Neural cell (in vitro differentiated cells): ENCODE results near the gene NEBL. TPM values are rescaled to one million over a fixed set of nuclear protein-coding genes. Genes with fewer than 3 reads are reported as not detected.

ENCODE experiments used
- H2AFZ ChIP-seq: fragments of 200-600, 300-800 bp; sonication (generic), shearing (Covaris generic); 2 replicates; pipeline ENCODE4 v1.6.0; 2014; ENCODE audit warnings: low read depth, mild to moderate bottlenecking, antibody characterized with exemption, low read length, moderate library complexity
- H3F3A ChIP-seq: fragments of 200-600 bp; shearing (Covaris generic); 2 replicates; pipeline ENCODE4 v1.6.1; 2016; ENCODE audit warnings: mild to moderate bottlenecking, moderate library complexity, mixed read lengths, antibody characterized with exemption, low read length; ENCODE audit not compliant: insufficient read depth, poor library complexity, severe bottlenecking
- H3K27ac ChIP-seq: fragments of 200-600, 300-800 bp; sonication (generic), shearing (Covaris generic); 2 replicates; pipeline ENCODE4 v1.5.1; 2014; ENCODE audit warnings: mild to moderate bottlenecking, low read length, moderate library complexity
- H3K27me3 ChIP-seq: fragments of 300-800, 200-600 bp; sonication (generic), shearing (Covaris generic); 2 replicates; pipeline ENCODE4 v1.6.0; 2014; ENCODE audit warnings: mild to moderate bottlenecking, low read depth, low read length, moderate library complexity; ENCODE audit not compliant: insufficient read depth
- H3K36me3 ChIP-seq: fragments of 300-800, 200-600 bp; sonication (generic), shearing (Covaris generic); 2 replicates; pipeline ENCODE4 v1.5.1; 2014; ENCODE audit warnings: mild to moderate bottlenecking, antibody characterized with exemption, low read length, moderate library complexity; ENCODE audit not compliant: insufficient read depth
- H3K4me2 ChIP-seq: fragments of 300-800, 200-600 bp; sonication (generic), shearing (Covaris generic); 2 replicates; pipeline ENCODE4 v1.6.0; 2014; ENCODE audit warnings: mild to moderate bottlenecking, low read length
- H3K4me3 ChIP-seq: fragments of 300-800, 200-600 bp; sonication (generic), shearing (Covaris generic); 2 replicates; pipeline ENCODE4 v1.5.1; 2014; ENCODE audit warnings: mild to moderate bottlenecking, low read length, moderate library complexity
- H3K79me2 ChIP-seq: fragments of 200-600 bp; shearing (Covaris generic); replicated peaks from 2 replicates; pipeline ENCODE4 v1.6.0; 2014; ENCODE audit warnings: mild to moderate bottlenecking, low read length, moderate library complexity; ENCODE audit not compliant: insufficient read depth
- H3K9ac ChIP-seq: fragments of 300-800, 200-600 bp; sonication (generic), shearing (Covaris generic); 2 replicates; pipeline ENCODE4 v1.6.1; 2016; ENCODE audit warnings: mild to moderate bottlenecking, low read length, mixed read lengths
- H3K9me2 ChIP-seq: fragments of 200-600 bp; shearing (Covaris generic); 2 replicates; pipeline ENCODE4 v1.6.1; 2016; ENCODE audit warnings: mild to moderate bottlenecking, low read length, mixed read lengths; ENCODE audit not compliant: insufficient read depth
- H3K9me3 ChIP-seq: fragments of 200-600, 300-800 bp; sonication (generic), shearing (Covaris generic); 2 replicates; pipeline ENCODE4 v1.6.1; 2016; ENCODE audit warnings: mild to moderate bottlenecking, mixed run types, low read length, moderate library complexity, mixed read lengths
- H4K20me1 ChIP-seq: fragments of 200-600 bp; shearing (Covaris generic); 2 replicates; pipeline ENCODE4 v1.6.1; 2016; ENCODE audit warnings: mild to moderate bottlenecking, mixed run types; ENCODE audit not compliant: insufficient read depth
- EP300 ChIP-seq: fragments of 450-650 bp; conservative IDR thresholded peaks from 2 replicates; pipeline ENCODE4 v1.6.1; 2014; ENCODE audit warnings: antibody characterized with exemption, mild to moderate bottlenecking, moderate library complexity; ENCODE audit not compliant: poor library complexity, severe bottlenecking
- EZH2 ChIP-seq: fragments of 200-600, 300-800 bp; shearing (Covaris generic), sonication (generic); IDR thresholded peaks from 2 replicates; pipeline ENCODE4 v1.6.1; 2014; ENCODE audit warnings: antibody characterized with exemption, low read length, borderline replicate concordance, mild to moderate bottlenecking; ENCODE audit not compliant: insufficient read depth, poor library complexity, severe bottlenecking
- MXI1 ChIP-seq: fragments of 450-650 bp; conservative IDR thresholded peaks from 2 replicates; pipeline ENCODE4 v1.6.1; 2014; ENCODE audit warnings: antibody characterized with exemption, mild to moderate bottlenecking; ENCODE audit not compliant: poor library complexity, severe bottlenecking
- POLR2AphosphoS5 ChIP-seq: IDR thresholded peaks from 2 replicates; pipeline ENCODE4 v1.6.1; 2012
- RAD21 ChIP-seq: fragments of 450-650 bp; conservative IDR thresholded peaks from 2 replicates; pipeline ENCODE4 v1.6.1; 2014; ENCODE audit warnings: antibody characterized with exemption, mild to moderate bottlenecking, moderate library complexity
- SMC3 ChIP-seq: fragments of 450-650 bp; conservative IDR thresholded peaks from 2 replicates; pipeline ENCODE4 v1.6.1; 2014; ENCODE audit warnings: antibody characterized with exemption, mild to moderate bottlenecking, moderate library complexity; ENCODE audit not compliant: poor library complexity
- TAF1 ChIP-seq: IDR thresholded peaks from 2 replicates; pipeline ENCODE4 v1.6.1; 2012; ENCODE audit warnings: low read depth
- polyA plus RNA-seq: library from polyadenylated mRNA; depleted of rRNA; stranded (reverse); fragments of >200 nt; gene quantifications from 2 replicates; pipeline ENCODE4 v1.2.3, GENCODE V29; 2014
- TF ChIP-seq, protein P1 (sequence below): fragments of 450-650 bp; IDR thresholded peaks from 2 replicates; pipeline ENCODE4 v1.5.1; 2014; ENCODE audit warnings: antibody characterized with exemption, mild to moderate bottlenecking, moderate library complexity; ENCODE audit not compliant: poor library complexity, severe bottlenecking
- TF ChIP-seq, protein P2 (sequence below): IDR thresholded peaks from 2 replicates; pipeline ENCODE4 v1.6.1; 2012; ENCODE audit warnings: borderline replicate concordance

Gene NEBL
- polyA plus RNA-seq, 1 donor from 2014 or later = 16.3 TPM

DNA sequence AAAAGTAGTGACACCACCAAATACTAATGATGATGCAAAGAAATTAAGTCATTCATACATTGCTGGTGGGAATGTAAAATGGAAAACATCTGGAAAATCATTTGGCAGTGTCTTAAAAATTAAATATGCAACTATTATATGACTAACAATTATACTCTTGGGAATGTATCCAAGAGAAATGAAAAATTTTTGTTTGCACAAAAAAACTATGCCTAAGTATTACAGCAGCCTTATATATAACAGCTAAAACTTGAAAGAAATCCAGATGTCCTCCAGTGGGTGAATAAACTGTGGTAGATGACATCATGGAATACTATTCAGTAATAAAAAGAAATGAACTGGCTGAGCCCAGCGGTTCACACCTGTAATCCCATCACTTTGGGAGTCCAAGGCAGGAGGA lies 132.0 kb downstream of the NEBL start:
- no peaks in the 10 kb centered on the region for H3K9me2 ChIP-seq
- H3K27me3 ChIP-seq = no peaks in the 10 kb centered on the region
- H3K9me3 ChIP-seq = no peaks in the 10 kb centered on the region
- no peaks in the 10 kb centered on the region for H4K20me1 ChIP-seq
- no peak overlapping the region for H3K9ac ChIP-seq
- H2AFZ ChIP-seq = no peak overlapping the region
- no peak overlapping the region for H3K27ac ChIP-seq
- no peaks in the 10 kb centered on the region for H3K36me3 ChIP-seq
- no peaks in the 10 kb centered on the region for H3K79me2 ChIP-seq
- no peak overlapping the region for H3K4me2 ChIP-seq
- no peaks in the 10 kb centered on the region for H3F3A ChIP-seq
- TF ChIP-seq MXI1 = no peak
- no peak for TF ChIP-seq SMC3
- no peak for TF ChIP-seq TAF1
- no peak for TF ChIP-seq EZH2
- TF ChIP-seq RAD21 = no peak
- TF ChIP-seq, protein P1, sequence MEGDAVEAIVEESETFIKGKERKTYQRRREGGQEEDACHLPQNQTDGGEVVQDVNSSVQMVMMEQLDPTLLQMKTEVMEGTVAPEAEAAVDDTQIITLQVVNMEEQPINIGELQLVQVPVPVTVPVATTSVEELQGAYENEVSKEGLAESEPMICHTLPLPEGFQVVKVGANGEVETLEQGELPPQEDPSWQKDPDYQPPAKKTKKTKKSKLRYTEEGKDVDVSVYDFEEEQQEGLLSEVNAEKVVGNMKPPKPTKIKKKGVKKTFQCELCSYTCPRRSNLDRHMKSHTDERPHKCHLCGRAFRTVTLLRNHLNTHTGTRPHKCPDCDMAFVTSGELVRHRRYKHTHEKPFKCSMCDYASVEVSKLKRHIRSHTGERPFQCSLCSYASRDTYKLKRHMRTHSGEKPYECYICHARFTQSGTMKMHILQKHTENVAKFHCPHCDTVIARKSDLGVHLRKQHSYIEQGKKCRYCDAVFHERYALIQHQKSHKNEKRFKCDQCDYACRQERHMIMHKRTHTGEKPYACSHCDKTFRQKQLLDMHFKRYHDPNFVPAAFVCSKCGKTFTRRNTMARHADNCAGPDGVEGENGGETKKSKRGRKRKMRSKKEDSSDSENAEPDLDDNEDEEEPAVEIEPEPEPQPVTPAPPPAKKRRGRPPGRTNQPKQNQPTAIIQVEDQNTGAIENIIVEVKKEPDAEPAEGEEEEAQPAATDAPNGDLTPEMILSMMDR = no peak
- no peak for TF ChIP-seq POLR2AphosphoS5
- TF ChIP-seq, protein P2, sequence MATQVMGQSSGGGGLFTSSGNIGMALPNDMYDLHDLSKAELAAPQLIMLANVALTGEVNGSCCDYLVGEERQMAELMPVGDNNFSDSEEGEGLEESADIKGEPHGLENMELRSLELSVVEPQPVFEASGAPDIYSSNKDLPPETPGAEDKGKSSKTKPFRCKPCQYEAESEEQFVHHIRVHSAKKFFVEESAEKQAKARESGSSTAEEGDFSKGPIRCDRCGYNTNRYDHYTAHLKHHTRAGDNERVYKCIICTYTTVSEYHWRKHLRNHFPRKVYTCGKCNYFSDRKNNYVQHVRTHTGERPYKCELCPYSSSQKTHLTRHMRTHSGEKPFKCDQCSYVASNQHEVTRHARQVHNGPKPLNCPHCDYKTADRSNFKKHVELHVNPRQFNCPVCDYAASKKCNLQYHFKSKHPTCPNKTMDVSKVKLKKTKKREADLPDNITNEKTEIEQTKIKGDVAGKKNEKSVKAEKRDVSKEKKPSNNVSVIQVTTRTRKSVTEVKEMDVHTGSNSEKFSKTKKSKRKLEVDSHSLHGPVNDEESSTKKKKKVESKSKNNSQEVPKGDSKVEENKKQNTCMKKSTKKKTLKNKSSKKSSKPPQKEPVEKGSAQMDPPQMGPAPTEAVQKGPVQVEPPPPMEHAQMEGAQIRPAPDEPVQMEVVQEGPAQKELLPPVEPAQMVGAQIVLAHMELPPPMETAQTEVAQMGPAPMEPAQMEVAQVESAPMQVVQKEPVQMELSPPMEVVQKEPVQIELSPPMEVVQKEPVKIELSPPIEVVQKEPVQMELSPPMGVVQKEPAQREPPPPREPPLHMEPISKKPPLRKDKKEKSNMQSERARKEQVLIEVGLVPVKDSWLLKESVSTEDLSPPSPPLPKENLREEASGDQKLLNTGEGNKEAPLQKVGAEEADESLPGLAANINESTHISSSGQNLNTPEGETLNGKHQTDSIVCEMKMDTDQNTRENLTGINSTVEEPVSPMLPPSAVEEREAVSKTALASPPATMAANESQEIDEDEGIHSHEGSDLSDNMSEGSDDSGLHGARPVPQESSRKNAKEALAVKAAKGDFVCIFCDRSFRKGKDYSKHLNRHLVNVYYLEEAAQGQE = no peak
- H3K4me3 ChIP-seq = no peak overlapping the region

DNA sequence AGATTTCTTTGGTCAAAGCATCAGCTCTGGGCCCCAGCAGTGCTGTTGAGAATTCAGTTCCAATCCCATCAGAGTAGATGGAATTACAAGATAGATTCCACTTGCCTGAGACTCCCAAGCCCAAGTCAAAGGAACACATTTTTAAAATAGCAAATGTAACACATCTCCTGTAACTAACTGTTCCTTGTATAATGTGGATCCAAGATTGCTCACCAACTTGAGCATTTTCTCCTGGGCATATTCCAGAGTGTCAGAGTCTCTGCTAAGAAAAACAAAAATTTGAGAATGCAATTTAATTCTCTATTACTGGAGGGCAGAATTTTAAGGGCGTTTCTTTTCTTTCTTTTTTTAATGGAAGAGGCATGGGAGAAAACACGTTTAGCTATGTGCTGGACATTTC lies 136.7 kb downstream of the NEBL start:
- no peak for TF ChIP-seq EP300
- no peak for TF ChIP-seq RAD21
- TF ChIP-seq, protein P1 = no peak
- TF ChIP-seq, protein P2 = no peak

More for the DNA sequence above, 136.7 kb downstream of the NEBL start:
- Histone ChIP-seq H3K9me2 (no peaks in the 10 kb centered on the region), H3K4me2 (no peak overlapping the region), H3K27me3 (no peaks in the 10 kb centered on the region), H3K27ac (no peak overlapping the region), H3F3A (no peaks in the 10 kb centered on the region), H3K4me3 (no peak overlapping the region), H3K79me2 (no peaks in the 10 kb centered on the region), H3K9ac (no peak overlapping the region), H3K36me3 (no peaks in the 10 kb centered on the region), H4K20me1 (no peaks in the 10 kb centered on the region), H2AFZ (no peak overlapping the region), H3K9me3 (no peaks in the 10 kb centered on the region)
